NCI-H2227 (cell line): ENCODE results near the gene NEDD4L.
"Not testable (repeated sequence)": the region's sequence is repeated elsewhere in the genome, so short reads cannot be mapped to it uniquely, and the experiment has no call there.

Source experiments
- DNase-seq: peaks from one replicate; lab custom pipeline; 2025; ENCODE audit not compliant: unreplicated experiment; lab: John Stamatoyannopoulos, UW

The NEDD4L gene

GRCh38 chr18:58146099-58146498 is 102.1 kb downstream of the NEDD4L start:
- DNase-seq, result no peak

GRCh38 chr18:58148954-58149471 is 105.0 kb downstream of the NEDD4L start:
- DNase-seq, result no peak

- DNase-seq, result no peak
Measured at GRCh38 chr18:58150772-58151171, 106.7 kb downstream of the NEDD4L start.

- no peak for DNase-seq
Measured at GRCh38 chr18:58152216-58152615, 108.2 kb downstream of the NEDD4L start.

- no peak for DNase-seq
Measured at GRCh38 chr18:58152891-58153290, 108.9 kb downstream of the NEDD4L start.

GRCh38 chr18:58156516-58156915 is 112.5 kb downstream of the NEDD4L start:
- no peak for DNase-seq

GRCh38 chr18:58157237-58157636 is 113.2 kb downstream of the NEDD4L start:
- no peak for DNase-seq

GRCh38 chr18:58158008-58158407 is 114.0 kb downstream of the NEDD4L start:
- DNase-seq, result no peak

GRCh38 chr18:58158459-58158858 is 114.4 kb downstream of the NEDD4L start:
- DNase-seq, result no peak

GRCh38 chr18:58161659-58162058 is 117.6 kb downstream of the NEDD4L start:
- DNase-seq, result peak; percentile 44

GRCh38 chr18:58162127-58162526 is 118.1 kb downstream of the NEDD4L start:
- no peak for DNase-seq

- no peak for DNase-seq
Measured at GRCh38 chr18:58163004-58163590, 119.1 kb downstream of the NEDD4L start.

GRCh38 chr18:58166278-58166844 is 122.3 kb downstream of the NEDD4L start:
- no peak for DNase-seq

GRCh38 chr18:58167073-58167472 is 123.0 kb downstream of the NEDD4L start:
- no peak for DNase-seq

- DNase-seq, result no peak
Measured at GRCh38 chr18:58168221-58168620, 124.2 kb downstream of the NEDD4L start.

GRCh38 chr18:58168993-58169392 is 125.0 kb downstream of the NEDD4L start:
- no peak for DNase-seq

GRCh38 chr18:58169472-58169871 is 125.4 kb downstream of the NEDD4L start:
- no peak for DNase-seq

- DNase-seq, result not testable (repeated sequence)
Measured at GRCh38 chr18:58170036-58170435, 126.0 kb downstream of the NEDD4L start.

- no peak for DNase-seq
Measured at GRCh38 chr18:58172031-58172430, 128.0 kb downstream of the NEDD4L start.

GRCh38 chr18:58174285-58174684 is 130.3 kb downstream of the NEDD4L start:
- DNase-seq, result no peak

GRCh38 chr18:58175122-58175785 is 131.2 kb downstream of the NEDD4L start:
- no peak for DNase-seq

- DNase-seq, result no peak
Measured at GRCh38 chr18:58175786-58176176, 131.8 kb downstream of the NEDD4L start.
